Spleen (tissue), 7 donors: Measurements from ENCODE around the gene OR10C1.
"Not testable (repeated sequence)": the region's sequence is repeated elsewhere in the genome, so short reads cannot be mapped to it uniquely, and the experiment has no call there.

ENCODE experiments used
- POLR2A ChIP-seq, 3 donors: fragments of 450-650 bp; IDR thresholded peaks; one replicate each; pipeline ENCODE4 v1.5.1; 2017; ENCODE audit warnings: antibody characterized with exemption in 3 of 3, mild to moderate bottlenecking in 1 of 3
- POLR2AphosphoS5 ChIP-seq, 3 donors: sonication (generic); formaldehyde crosslinking; IDR thresholded peaks; one replicate each; pipeline ENCODE4 v1.5.1; 2017; ENCODE audit warnings: antibody characterized with exemption in 3 of 3
- TF ChIP-seq, protein P1 (sequence below), 11 experiments: fragments of 200-600 bp in 7 of 11; fragments of 450-650 bp in 4 of 11; sonication (generic) in 4 of 11; IDR thresholded peaks in 8 of 11; conservative IDR thresholded peaks in 3 of 11; 1 replicate in 7 of 11; 2 replicates in 4 of 11; pipeline versions ENCODE4 v1.4.0 to v1.8.0; 2016 to 2021; ENCODE audit warnings: antibody characterized with exemption in 11 of 11, inconsistent platforms in 4 of 11, mild to moderate bottlenecking in 1 of 11
- donor health status: DM: no; HTN: no; CAD: no; lungs with moderate emphysema.
- donor health status: DM: no; HTN: no; CAD: no.
- donor health status: DM: no; HTN: no; CAD: no.

- TF ChIP-seq, protein P1, sequence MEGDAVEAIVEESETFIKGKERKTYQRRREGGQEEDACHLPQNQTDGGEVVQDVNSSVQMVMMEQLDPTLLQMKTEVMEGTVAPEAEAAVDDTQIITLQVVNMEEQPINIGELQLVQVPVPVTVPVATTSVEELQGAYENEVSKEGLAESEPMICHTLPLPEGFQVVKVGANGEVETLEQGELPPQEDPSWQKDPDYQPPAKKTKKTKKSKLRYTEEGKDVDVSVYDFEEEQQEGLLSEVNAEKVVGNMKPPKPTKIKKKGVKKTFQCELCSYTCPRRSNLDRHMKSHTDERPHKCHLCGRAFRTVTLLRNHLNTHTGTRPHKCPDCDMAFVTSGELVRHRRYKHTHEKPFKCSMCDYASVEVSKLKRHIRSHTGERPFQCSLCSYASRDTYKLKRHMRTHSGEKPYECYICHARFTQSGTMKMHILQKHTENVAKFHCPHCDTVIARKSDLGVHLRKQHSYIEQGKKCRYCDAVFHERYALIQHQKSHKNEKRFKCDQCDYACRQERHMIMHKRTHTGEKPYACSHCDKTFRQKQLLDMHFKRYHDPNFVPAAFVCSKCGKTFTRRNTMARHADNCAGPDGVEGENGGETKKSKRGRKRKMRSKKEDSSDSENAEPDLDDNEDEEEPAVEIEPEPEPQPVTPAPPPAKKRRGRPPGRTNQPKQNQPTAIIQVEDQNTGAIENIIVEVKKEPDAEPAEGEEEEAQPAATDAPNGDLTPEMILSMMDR (IDR thresholded peaks at IDR 0.05 in 8 of 11, conservative IDR thresholded peaks at IDR 0.05 in 3 of 11) = not testable (repeated sequence)
- not testable (repeated sequence) for TF ChIP-seq POLR2A, POLR2AphosphoS5 (IDR thresholded peaks at IDR 0.05)
Observed at GRCh38 chr6:29444031-29444430, 4.9 kb downstream of the OR10C1 start.
